A549 (cell line): Measurements from ENCODE around the gene RTL5.

Experiments used
- ESRRA ChIP-seq: fragments of 150-350 bp; IDR thresholded peaks from 2 replicates; pipeline ENCODE4 v1.6.1; 2014; ENCODE audit warnings: mild to moderate bottlenecking, low read length, borderline replicate concordance
- REST ChIP-seq: fragments of 200-600 bp; sonication (generic); IDR thresholded peaks from 2 replicates; pipeline ENCODE4 v1.6.1; 2016; ENCODE audit warnings: antibody characterized with exemption, mild to moderate bottlenecking, moderate library complexity
- ZFP36 ChIP-seq: fragments of 450-650 bp; IDR thresholded peaks from 2 replicates; pipeline ENCODE4 v1.6.1; 2014; ENCODE audit warnings: borderline replicate concordance; ENCODE audit not compliant: partially characterized antibody
- TF ChIP-seq, protein P1 (sequence below): fragments of 450-650 bp; IDR thresholded peaks from 2 replicates; pipeline ENCODE4 v1.6.1; 2014; ENCODE audit warnings: antibody characterized with exemption
- TF ChIP-seq, protein P2 (sequence below): fragments of >200 bp; sonication (Bioruptor Twin); formaldehyde crosslinking; IDR thresholded peaks from 3 replicates; pipeline ENCODE4 v1.5.1; 2016

GRCh38 chrX:72110876-72111708 is 20.6 kb downstream of the RTL5 start:
- no peak for TF ChIP-seq REST
- no peak for TF ChIP-seq ESRRA
- TF ChIP-seq, protein P1, sequence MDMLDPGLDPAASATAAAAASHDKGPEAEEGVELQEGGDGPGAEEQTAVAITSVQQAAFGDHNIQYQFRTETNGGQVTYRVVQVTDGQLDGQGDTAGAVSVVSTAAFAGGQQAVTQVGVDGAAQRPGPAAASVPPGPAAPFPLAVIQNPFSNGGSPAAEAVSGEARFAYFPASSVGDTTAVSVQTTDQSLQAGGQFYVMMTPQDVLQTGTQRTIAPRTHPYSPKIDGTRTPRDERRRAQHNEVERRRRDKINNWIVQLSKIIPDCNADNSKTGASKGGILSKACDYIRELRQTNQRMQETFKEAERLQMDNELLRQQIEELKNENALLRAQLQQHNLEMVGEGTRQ = no peak
- no peak for TF ChIP-seq ZFP36
- TF ChIP-seq, protein P2, sequence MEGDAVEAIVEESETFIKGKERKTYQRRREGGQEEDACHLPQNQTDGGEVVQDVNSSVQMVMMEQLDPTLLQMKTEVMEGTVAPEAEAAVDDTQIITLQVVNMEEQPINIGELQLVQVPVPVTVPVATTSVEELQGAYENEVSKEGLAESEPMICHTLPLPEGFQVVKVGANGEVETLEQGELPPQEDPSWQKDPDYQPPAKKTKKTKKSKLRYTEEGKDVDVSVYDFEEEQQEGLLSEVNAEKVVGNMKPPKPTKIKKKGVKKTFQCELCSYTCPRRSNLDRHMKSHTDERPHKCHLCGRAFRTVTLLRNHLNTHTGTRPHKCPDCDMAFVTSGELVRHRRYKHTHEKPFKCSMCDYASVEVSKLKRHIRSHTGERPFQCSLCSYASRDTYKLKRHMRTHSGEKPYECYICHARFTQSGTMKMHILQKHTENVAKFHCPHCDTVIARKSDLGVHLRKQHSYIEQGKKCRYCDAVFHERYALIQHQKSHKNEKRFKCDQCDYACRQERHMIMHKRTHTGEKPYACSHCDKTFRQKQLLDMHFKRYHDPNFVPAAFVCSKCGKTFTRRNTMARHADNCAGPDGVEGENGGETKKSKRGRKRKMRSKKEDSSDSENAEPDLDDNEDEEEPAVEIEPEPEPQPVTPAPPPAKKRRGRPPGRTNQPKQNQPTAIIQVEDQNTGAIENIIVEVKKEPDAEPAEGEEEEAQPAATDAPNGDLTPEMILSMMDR = no peak
